ENCODE results near the gene KRT3. TPM values are rescaled to one million over a fixed set of nuclear protein-coding genes. Genes with fewer than 3 reads are reported as not detected.

KRT3 gene
- total RNA-seq, 1 donor from 2014 or later = not detected

- TF ChIP-seq CTCF (IDR thresholded peaks at IDR 0.05; ENCODE audit: unreplicated experiment) = no peak
- H3K27me3 Mint-ChIP-seq (ENCODE audit: unreplicated experiment) = peaks cover 2% of the 10 kb centered on the region
- H3K9me3 Mint-ChIP-seq (ENCODE audit: unreplicated experiment) = no peaks in the 10 kb centered on the region
- H3K36me3 Mint-ChIP-seq (ENCODE audit: low read depth, unreplicated experiment) = no peaks in the 10 kb centered on the region
- no peak overlapping the region for H3K4me3 Mint-ChIP-seq (ENCODE audit: unreplicated experiment)
- peak; percentile 80 for DNase-seq (ENCODE audit: low spot score)
- no peaks in the 10 kb centered on the region for H3K4me1 Mint-ChIP-seq (ENCODE audit: unreplicated experiment)
- no peak overlapping the region for H3K27ac Mint-ChIP-seq (ENCODE audit: unreplicated experiment)
Observed at GRCh38 chr12:52741375-52742195, 54.3 kb downstream of the KRT3 start.

GRCh38 chr12:52740584-52740983 lies 55.3 kb downstream of the KRT3 start:
- Mint-ChIP-seq H3K27me3 (ENCODE audit: unreplicated experiment) (peaks cover 4% of the 10 kb centered on the region), H3K4me1 (ENCODE audit: unreplicated experiment) (no peaks in the 10 kb centered on the region), H3K9me3 (ENCODE audit: unreplicated experiment) (no peaks in the 10 kb centered on the region), H3K36me3 (ENCODE audit: low read depth, unreplicated experiment) (no peaks in the 10 kb centered on the region), H3K4me3 (ENCODE audit: unreplicated experiment) (no peak overlapping the region), H3K27ac (ENCODE audit: unreplicated experiment) (no peak overlapping the region)
- no peak for DNase-seq (ENCODE audit: low spot score)
- no peak for TF ChIP-seq CTCF (IDR thresholded peaks at IDR 0.05; ENCODE audit: unreplicated experiment)

GRCh38 chr12:52739963-52740362 lies 56.0 kb downstream of the KRT3 start:
- DNase-seq (ENCODE audit: low spot score) = no peak
- H3K36me3 Mint-ChIP-seq (ENCODE audit: low read depth, unreplicated experiment) = no peaks in the 10 kb centered on the region
- no peak overlapping the region for H3K27ac Mint-ChIP-seq (ENCODE audit: unreplicated experiment)
- no peak overlapping the region for H3K4me3 Mint-ChIP-seq (ENCODE audit: unreplicated experiment)
- no peaks in the 10 kb centered on the region for H3K9me3 Mint-ChIP-seq (ENCODE audit: unreplicated experiment)
- peaks cover 4% of the 10 kb centered on the region for H3K27me3 Mint-ChIP-seq (ENCODE audit: unreplicated experiment)
- no peak for TF ChIP-seq CTCF (IDR thresholded peaks at IDR 0.05; ENCODE audit: unreplicated experiment)
- no peaks in the 10 kb centered on the region for H3K4me1 Mint-ChIP-seq (ENCODE audit: unreplicated experiment)

Other genes with a start within 250 kb of the KRT3 start
- not detected for gene KRT71, start 243.0 kb downstream of the KRT3 start, total RNA-seq (ENCODE audit: unreplicated experiment)
- gene KRT74, start 222.3 kb downstream of the KRT3 start, total RNA-seq (ENCODE audit: unreplicated experiment) = not detected
- gene KRT72, start 194.7 kb downstream of the KRT3 start, total RNA-seq (ENCODE audit: unreplicated experiment) = 0.28 TPM
- gene KRT73, start 177.6 kb downstream of the KRT3 start, total RNA-seq (ENCODE audit: unreplicated experiment) = 0.77 TPM
- gene KRT2, start 143.9 kb downstream of the KRT3 start, total RNA-seq (ENCODE audit: unreplicated experiment) = not detected
- gene KRT1, start 115.7 kb downstream of the KRT3 start, total RNA-seq (ENCODE audit: unreplicated experiment) = not detected
- gene KRT77, start 92.6 kb downstream of the KRT3 start, total RNA-seq (ENCODE audit: unreplicated experiment) = not detected
- not detected for gene KRT76, start 18.8 kb downstream of the KRT3 start, total RNA-seq (ENCODE audit: unreplicated experiment)
- not detected for gene KRT4, start 18.0 kb upstream of the KRT3 start, total RNA-seq (ENCODE audit: unreplicated experiment)
- gene KRT79, start 38.2 kb upstream of the KRT3 start, total RNA-seq (ENCODE audit: unreplicated experiment) = not detected
- gene KRT78, start 52.9 kb upstream of the KRT3 start, total RNA-seq (ENCODE audit: unreplicated experiment) = not detected
- gene KRT8, start 109.0 kb upstream of the KRT3 start, total RNA-seq (ENCODE audit: unreplicated experiment) = 194 TPM
- 195 TPM for gene KRT18, start 153.0 kb upstream of the KRT3 start, total RNA-seq (ENCODE audit: unreplicated experiment)
- 629 TPM for gene EIF4B, start 210.3 kb upstream of the KRT3 start, total RNA-seq (ENCODE audit: unreplicated experiment)